HCT116 (cell line): ENCODE data around the gene YAE1. TPM values are rescaled to one million over a fixed set of nuclear protein-coding genes. Genes with fewer than 3 reads are reported as not detected.

Experiments
- ATAC-seq: fragments of 200-7000 bp; cut with Tn5 transposase; 2 replicates; pipeline ENCODE4 v1.9.1; 2020; ENCODE audit warnings: mild to moderate bottlenecking, moderate library complexity
- BruUV-seq: library from RNA; stranded (reverse); fragments of 400-500 nt; replicated peaks from 2 replicates; lab custom pipeline; 2021; lab: Mats Ljungman, UMichigan
- CTCF ChIA-PET: fragments of 300-600 bp; sonication (Branson Sonifier 250); formaldehyde crosslinking; loops from one replicate; lab custom pipeline; 2021; ENCODE audit warnings: antibody characterized with exemption; lab: Charles Lee
- POLR2A ChIA-PET: fragments of 300-600, 350-600 bp; sonication (Branson Sonifier 250); formaldehyde crosslinking; loops from one replicate; lab custom pipeline; 2021; ENCODE audit warnings: antibody characterized with exemption; lab: Charles Lee
- RAD21 ChIA-PET, 2 experiments: fragments of 300-600 bp; sonication (Branson Sonifier 250); formaldehyde crosslinking; loops; one replicate each; lab custom pipeline; 2023; ENCODE audit warnings: low total read pairs in 2 of 2; ENCODE audit not compliant: uncharacterized antibody in 2 of 2, unreplicated experiment in 2 of 2, low non-redundant PET in 1 of 2; lab: Charles Lee
- DNase-seq: peaks from one replicate; pipeline ENCODE4 v3.0.0-alpha.2; 2010; ENCODE audit warnings: low read depth, low spot score
- H2AFZ ChIP-seq: fragments of 200-600 bp; shearing (Covaris generic), sonication (generic); 2 replicates; pipeline ENCODE4 v1.6.1; 2017; ENCODE audit warnings: low read depth, mixed run types, mixed read lengths, antibody characterized with exemption, low read length; ENCODE audit not compliant: poor library complexity, severe bottlenecking
- H3K27ac ChIP-seq: 2 replicates; pipeline ENCODE4 v1.5.1; 2012; ENCODE audit warnings: low read depth, low read length
- H3K27me3 ChIP-seq: fragments of 200-600 bp; sonication (generic); 2 replicates; pipeline ENCODE4 v1.6.1; 2016; ENCODE audit warnings: mixed run types, low read length, mixed read lengths; ENCODE audit not compliant: insufficient read depth
- H3K36me3 ChIP-seq, 2 experiments: fragments of 200-500 bp in 1 of 2; fragments of 200-600 bp in 1 of 2; sonication (Bioruptor generic) in 1 of 2; sonication (generic) in 1 of 2; 2 replicates each; pipeline versions ENCODE4 v1.5.1 to v1.6.1; 2014 to 2016; ENCODE audit warnings: low read length in 2 of 2, inconsistent platforms in 1 of 2, mixed read lengths in 1 of 2, mixed run types in 1 of 2; ENCODE audit not compliant: insufficient read depth in 2 of 2, control insufficient read depth in 1 of 2
- H3K4me1 ChIP-seq, 2 experiments: fragments of 200-600 bp in 1 of 2; sonication (generic) in 1 of 2; 2 replicates each; pipeline versions ENCODE4 v1.5.1 to v1.6.1; 2012 to 2017; ENCODE audit warnings: low read length in 2 of 2, inconsistent platforms in 1 of 2, mild to moderate bottlenecking in 1 of 2, mixed read lengths in 1 of 2, mixed run types in 1 of 2, moderate library complexity in 1 of 2; ENCODE audit not compliant: insufficient read depth in 2 of 2, control insufficient read depth in 1 of 2
- H3K4me2 ChIP-seq: fragments of 200-600 bp; sonication (generic); 2 replicates; pipeline ENCODE4 v1.6.1; 2017; ENCODE audit warnings: mixed run types, low read length, mixed read lengths
- H3K4me3 ChIP-seq, 2 experiments: fragments of 200-600 bp in 1 of 2; sonication (generic) in 1 of 2; replicated peaks in 1 of 2; 2 replicates each; pipeline ENCODE4 v1.5.1; 2011 to 2016; ENCODE audit warnings: low read length in 2 of 2, control low read depth in 1 of 2, low read depth in 1 of 2, mild to moderate bottlenecking in 1 of 2, mixed read lengths in 1 of 2, mixed run types in 1 of 2
- H3K79me2 ChIP-seq: fragments of 200-600 bp; sonication (generic); 2 replicates; pipeline ENCODE4 v1.6.1; 2017; ENCODE audit warnings: mild to moderate bottlenecking, mixed run types, low read length, moderate library complexity, mixed read lengths; ENCODE audit not compliant: insufficient read depth
- H3K9ac ChIP-seq: fragments of 200-600 bp; sonication (generic); 2 replicates; pipeline ENCODE4 v1.6.1; 2016; ENCODE audit warnings: low read length, mixed read lengths
- H3K9me2 ChIP-seq: fragments of 200-600 bp; sonication (generic), shearing (Covaris generic); 2 replicates; pipeline ENCODE4 v1.6.1; 2017; ENCODE audit warnings: mixed run types, mild to moderate bottlenecking, moderate library complexity; ENCODE audit not compliant: insufficient read depth
- H3K9me3 ChIP-seq, 2 experiments: fragments of 200-500 bp in 1 of 2; fragments of 200-600 bp in 1 of 2; sonication (Bioruptor generic) in 1 of 2; sonication (generic) in 1 of 2; 2 replicates each; pipeline ENCODE4 v1.6.1; 2014 to 2017; ENCODE audit warnings: low read length in 2 of 2, mixed read lengths in 2 of 2, inconsistent platforms in 1 of 2, low read depth in 1 of 2, mild to moderate bottlenecking in 1 of 2, mixed run types in 1 of 2, moderate library complexity in 1 of 2; ENCODE audit not compliant: control insufficient read depth in 1 of 2, insufficient read depth in 1 of 2
- H4K20me1 ChIP-seq: fragments of 200-600 bp; sonication (generic), shearing (Covaris generic); 2 replicates; pipeline ENCODE4 v1.6.1; 2017; ENCODE audit warnings: mixed run types, mild to moderate bottlenecking, moderate library complexity; ENCODE audit not compliant: insufficient read depth
- CEBPB ChIP-seq: IDR thresholded peaks from 2 replicates; pipeline ENCODE4 v1.6.1; 2012; ENCODE audit warnings: low read depth
- EGR1 ChIP-seq: IDR thresholded peaks from 2 replicates; pipeline ENCODE4 v1.6.1; 2012; ENCODE audit warnings: low read depth
- EZH2 ChIP-seq: fragments of 200-600 bp; sonication (generic); IDR thresholded peaks from 2 replicates; pipeline ENCODE4 v1.6.1; 2017; ENCODE audit warnings: antibody characterized with exemption, mixed run types
- EZH2phosphoT487 ChIP-seq: fragments of 200-600 bp; IDR thresholded peaks from 2 replicates; pipeline ENCODE4 v1.6.1; 2018; ENCODE audit warnings: antibody characterized with exemption, borderline replicate concordance
- JUND ChIP-seq: IDR thresholded peaks from 2 replicates; pipeline ENCODE4 v1.6.1; 2012
- MAX ChIP-seq: IDR thresholded peaks from 2 replicates; pipeline ENCODE4 v1.6.1; 2012
- POLR2A ChIP-seq: IDR thresholded peaks from 2 replicates; pipeline ENCODE4 v1.7.0; 2011; ENCODE audit warnings: borderline replicate concordance; ENCODE audit not compliant: insufficient read depth, insufficient read length; ENCODE audit errors: extremely low read depth
- POLR2AphosphoS5 ChIP-seq: IDR thresholded peaks from 2 replicates; pipeline ENCODE4 v1.6.1; 2011; ENCODE audit warnings: mild to moderate bottlenecking, low read depth, low read length, moderate library complexity
- RAD21 ChIP-seq: IDR thresholded peaks from 2 replicates; pipeline ENCODE4 v1.6.1; 2012; ENCODE audit warnings: low read depth, mild to moderate bottlenecking
- REST ChIP-seq: IDR thresholded peaks from 2 replicates; pipeline ENCODE4 v1.6.1; 2012; ENCODE audit warnings: low read depth
- SIN3A ChIP-seq: IDR thresholded peaks from 2 replicates; pipeline ENCODE4 v1.6.1; 2012; ENCODE audit warnings: low read depth
- SP1 ChIP-seq: IDR thresholded peaks from 2 replicates; pipeline ENCODE4 v1.6.1; 2012; ENCODE audit warnings: low read depth
- SRF ChIP-seq: IDR thresholded peaks from 2 replicates; pipeline ENCODE4 v1.6.1; 2012; ENCODE audit warnings: low read depth
- TCF7L2 ChIP-seq: IDR thresholded peaks from 2 replicates; pipeline ENCODE4 v1.7.0; 2011; ENCODE audit warnings: borderline replicate concordance, inconsistent platforms; ENCODE audit not compliant: insufficient read depth, insufficient read length; ENCODE audit errors: extremely low read depth
- YY1 ChIP-seq: IDR thresholded peaks from 2 replicates; pipeline ENCODE4 v1.6.1; 2011; ENCODE audit warnings: low read length, low read depth, moderate library complexity, mild to moderate bottlenecking; ENCODE audit not compliant: insufficient replicate concordance; ENCODE audit errors: extremely low read depth
- ZFX ChIP-seq: fragments of 450-650 bp; IDR thresholded peaks from 2 replicates; pipeline ENCODE4 v1.6.1; 2017
- intact Hi-C: fragments of 100-400 bp; cut with micrococcal nuclease; formaldehyde crosslinking; loops from 2 replicates; pipeline ENCODE4 v1.10.0; 2022
- total RNA-seq: library from RNA; stranded (reverse); gene quantifications from one replicate; pipeline ENCODE4 v1.2.1, GENCODE V29; 2021; ENCODE audit not compliant: unreplicated experiment
- TF ChIP-seq, protein P1 (sequence below): IDR thresholded peaks from 2 replicates; pipeline ENCODE4 v1.6.1; 2011; ENCODE audit warnings: mild to moderate bottlenecking, low read length, moderate library complexity; ENCODE audit not compliant: insufficient replicate concordance; ENCODE audit errors: extremely low read depth
- TF ChIP-seq, protein P2 (sequence below): IDR thresholded peaks from 2 replicates; pipeline ENCODE4 v1.6.1; 2012

YAE1 gene
- total RNA-seq, 1 experiment from 2014 or later = 16.9 TPM

DNA sequence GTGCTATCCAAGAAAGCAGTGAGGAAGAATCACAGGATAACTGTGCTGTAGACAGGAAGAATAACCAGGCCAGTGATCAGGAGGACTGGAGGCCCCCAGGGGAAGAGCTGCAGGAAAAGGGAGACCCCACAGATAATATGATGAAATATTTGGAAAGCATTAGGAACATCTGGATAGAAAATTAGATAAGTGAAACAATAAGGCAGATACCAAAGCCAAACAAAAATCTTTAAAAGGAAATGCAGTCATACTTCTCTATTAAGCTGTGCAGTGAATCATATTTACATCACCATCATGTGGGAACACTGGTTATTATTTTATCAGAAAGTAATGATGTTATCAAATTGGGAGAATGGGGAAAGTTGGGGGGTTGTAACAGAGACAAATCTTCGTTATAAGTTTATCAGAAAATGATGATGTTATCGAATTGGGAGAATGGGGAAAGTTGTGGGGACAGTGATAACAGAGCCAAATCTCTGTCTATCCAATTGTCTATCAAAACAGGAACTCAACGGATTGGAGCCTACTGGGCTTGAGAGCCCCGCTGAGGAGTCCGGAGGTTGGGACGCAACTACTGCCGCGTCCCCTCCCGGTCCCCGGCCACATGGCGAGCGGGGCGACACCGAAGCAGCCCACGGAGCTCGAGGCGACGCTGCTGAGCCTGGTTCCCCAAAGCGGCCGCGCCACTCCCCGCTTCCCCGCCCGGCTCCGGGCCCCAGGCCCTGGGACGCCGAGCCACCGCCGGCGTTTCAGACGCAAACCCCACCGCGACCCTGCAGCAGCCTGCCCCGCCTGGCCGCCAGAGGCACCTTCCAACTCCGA lies 43.1 kb downstream of the YAE1 start:
- H3K4me3 ChIP-seq = no peak overlapping the region
- no peak overlapping the region for H3K4me2 ChIP-seq
- intact Hi-C loops = no loop called here
- no peaks in the 10 kb centered on the region for H3K79me2 ChIP-seq
- no peak overlapping the region for H3K9ac ChIP-seq
- H3K36me3 ChIP-seq = no peaks in the 10 kb centered on the region
- H3K9me2 ChIP-seq = no peaks in the 10 kb centered on the region
- no peaks in the 10 kb centered on the region for H3K9me3 ChIP-seq
- H3K4me1 ChIP-seq = peaks cover 0 to 10% of the 10 kb centered on the region in 2 experiments; a peak in 2 of 4 replicates
- H2AFZ ChIP-seq = no peak overlapping the region
- POLR2A ChIA-PET = no interaction called here
- H3K27ac ChIP-seq = no peak overlapping the region
- no TSS peak for BruUV-seq
- no peak for ATAC-seq
- CTCF ChIA-PET = no interaction called here
- H4K20me1 ChIP-seq = no peaks in the 10 kb centered on the region
- no peaks in the 10 kb centered on the region for H3K27me3 ChIP-seq
- RAD21 ChIA-PET = no interaction called here
- DNase-seq = no peak
- TF ChIP-seq REST = no peak
- no peak for TF ChIP-seq POLR2AphosphoS5
- TF ChIP-seq EZH2 = no peak
- TF ChIP-seq, protein P1, sequence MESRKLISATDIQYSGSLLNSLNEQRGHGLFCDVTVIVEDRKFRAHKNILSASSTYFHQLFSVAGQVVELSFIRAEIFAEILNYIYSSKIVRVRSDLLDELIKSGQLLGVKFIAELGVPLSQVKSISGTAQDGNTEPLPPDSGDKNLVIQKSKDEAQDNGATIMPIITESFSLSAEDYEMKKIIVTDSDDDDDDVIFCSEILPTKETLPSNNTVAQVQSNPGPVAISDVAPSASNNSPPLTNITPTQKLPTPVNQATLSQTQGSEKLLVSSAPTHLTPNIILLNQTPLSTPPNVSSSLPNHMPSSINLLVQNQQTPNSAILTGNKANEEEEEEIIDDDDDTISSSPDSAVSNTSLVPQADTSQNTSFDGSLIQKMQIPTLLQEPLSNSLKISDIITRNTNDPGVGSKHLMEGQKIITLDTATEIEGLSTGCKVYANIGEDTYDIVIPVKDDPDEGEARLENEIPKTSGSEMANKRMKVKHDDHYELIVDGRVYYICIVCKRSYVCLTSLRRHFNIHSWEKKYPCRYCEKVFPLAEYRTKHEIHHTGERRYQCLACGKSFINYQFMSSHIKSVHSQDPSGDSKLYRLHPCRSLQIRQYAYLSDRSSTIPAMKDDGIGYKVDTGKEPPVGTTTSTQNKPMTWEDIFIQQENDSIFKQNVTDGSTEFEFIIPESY = no peak
- TF ChIP-seq, protein P2, sequence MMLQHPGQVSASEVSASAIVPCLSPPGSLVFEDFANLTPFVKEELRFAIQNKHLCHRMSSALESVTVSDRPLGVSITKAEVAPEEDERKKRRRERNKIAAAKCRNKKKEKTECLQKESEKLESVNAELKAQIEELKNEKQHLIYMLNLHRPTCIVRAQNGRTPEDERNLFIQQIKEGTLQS = no peak
- TF ChIP-seq JUND = no peak
- TF ChIP-seq ZFX = no peak
- TF ChIP-seq TCF7L2 = no peak
- TF ChIP-seq EZH2phosphoT487 = no peak
- TF ChIP-seq POLR2A = no peak
- TF ChIP-seq EGR1 = no peak
- TF ChIP-seq MAX = no peak
- no peak for TF ChIP-seq SRF
- no peak for TF ChIP-seq SIN3A
- TF ChIP-seq RAD21 = no peak
- no peak for TF ChIP-seq YY1
- no peak for TF ChIP-seq SP1
- TF ChIP-seq CEBPB = no peak
